HG03064 (cell line): ENCODE measurements around the gene MIPOL1.
"Not testable (repeated sequence)": the region's sequence is repeated elsewhere in the genome, so short reads cannot be mapped to it uniquely, and the experiment has no call there.

Experiments
- ATAC-seq: cut with Tn5 transposase; IDR thresholded peaks from one replicate; pipeline ENCODE4 v1.9.1; 2021; ENCODE audit warnings: low read depth; ENCODE audit not compliant: unreplicated experiment

MIPOL1 gene

DNA sequence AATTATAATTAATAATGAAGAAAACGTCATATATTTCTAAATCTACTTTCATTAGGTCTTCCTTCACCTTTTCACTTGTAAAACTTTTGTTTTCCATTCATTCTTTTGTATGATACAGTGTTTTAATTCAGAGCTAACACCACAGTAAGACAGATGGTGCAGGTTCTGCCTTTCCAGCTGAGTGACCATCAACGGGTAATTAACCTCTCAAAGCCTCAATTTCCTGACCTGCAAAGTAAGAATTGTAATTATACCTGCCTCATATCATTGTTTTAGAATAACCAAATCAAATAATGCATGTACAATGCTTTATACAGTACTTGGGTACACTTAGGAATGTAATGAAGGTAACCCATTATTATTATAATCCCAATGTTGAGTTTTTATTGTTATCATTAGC is 239.8 kb downstream of the MIPOL1 start:
- ATAC-seq, result no peak

DNA sequence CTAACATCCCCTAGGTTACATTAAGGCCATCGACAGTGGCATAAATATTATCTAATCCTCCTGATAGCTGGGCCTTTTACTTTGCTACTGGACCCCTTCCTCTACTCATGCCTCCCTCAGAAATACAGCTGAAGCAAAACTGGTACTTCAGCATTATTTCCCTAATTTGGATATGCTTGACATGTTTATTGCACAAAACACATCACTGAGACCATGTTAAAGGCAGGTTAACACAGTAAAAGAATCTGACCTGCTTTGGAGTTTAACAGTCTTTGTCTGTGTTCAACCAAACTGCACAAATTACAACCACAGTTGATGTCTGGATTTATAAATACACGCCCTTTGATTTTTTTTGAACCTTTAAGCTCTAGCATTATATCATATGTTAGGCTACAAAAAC is 240.7 kb downstream of the MIPOL1 start:
- no peak for ATAC-seq

DNA sequence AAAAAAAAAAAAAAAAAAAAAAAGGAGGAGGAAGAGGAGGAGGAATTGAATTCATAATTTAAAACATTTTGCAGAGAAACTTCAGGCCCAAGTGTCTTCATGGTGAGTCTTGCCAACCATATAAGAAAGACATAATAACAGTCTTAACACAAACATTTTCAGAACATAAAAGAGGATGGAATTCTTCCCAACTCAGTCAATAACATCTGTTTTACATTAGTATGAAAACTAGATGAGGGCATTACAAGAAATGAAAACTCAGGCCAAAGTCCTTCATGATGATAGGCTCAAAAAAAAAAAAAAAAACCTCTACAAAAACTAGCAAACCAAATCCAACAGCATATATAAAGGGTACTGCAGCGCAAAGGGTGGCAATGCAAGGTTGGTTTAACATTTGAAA is 245.7 kb downstream of the MIPOL1 start:
- no peak for ATAC-seq

DNA sequence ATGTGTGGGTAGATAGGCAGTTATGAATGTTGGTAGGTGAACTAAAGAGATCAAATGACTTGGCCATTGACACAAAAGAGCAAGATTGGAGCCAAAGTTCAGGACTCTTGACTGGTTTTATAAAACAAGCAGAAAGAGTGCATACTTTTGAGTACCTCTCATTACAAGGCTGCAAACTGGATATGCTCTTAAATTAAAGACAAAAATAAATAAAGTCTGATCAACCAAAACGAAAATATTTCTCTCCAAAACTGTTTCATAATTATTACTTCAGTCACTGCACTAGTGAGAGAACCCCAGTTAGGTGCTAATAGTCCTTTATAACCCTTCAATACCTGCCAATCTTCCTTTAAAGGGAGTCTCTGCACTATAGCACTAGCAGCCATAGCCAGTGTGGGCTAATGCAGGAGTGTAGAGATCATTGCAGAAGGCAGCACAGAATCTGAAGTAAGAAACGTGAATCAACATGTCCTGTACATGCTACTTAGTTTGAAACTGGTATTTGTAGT is 250.2 kb downstream of the MIPOL1 start:
- no peak for ATAC-seq

DNA sequence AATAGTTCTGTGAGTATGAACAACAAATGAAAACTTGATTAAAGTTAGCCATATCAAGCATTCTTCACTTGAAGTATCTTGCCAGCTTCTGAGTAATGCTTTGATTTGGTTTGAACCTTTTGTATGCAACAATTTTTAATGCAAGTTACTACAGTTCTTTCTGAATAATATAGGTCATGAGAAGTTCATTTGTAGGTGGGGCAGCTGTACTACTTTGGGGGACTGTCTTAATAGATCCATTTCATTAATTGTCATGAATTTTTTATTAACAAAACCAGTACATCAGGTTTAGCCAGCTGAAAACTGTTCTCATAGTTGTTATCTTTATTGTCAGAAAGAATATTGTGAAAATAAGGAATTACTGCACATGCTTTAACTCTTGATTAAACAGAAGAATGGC is 254.6 kb downstream of the MIPOL1 start:
- no peak for ATAC-seq

DNA sequence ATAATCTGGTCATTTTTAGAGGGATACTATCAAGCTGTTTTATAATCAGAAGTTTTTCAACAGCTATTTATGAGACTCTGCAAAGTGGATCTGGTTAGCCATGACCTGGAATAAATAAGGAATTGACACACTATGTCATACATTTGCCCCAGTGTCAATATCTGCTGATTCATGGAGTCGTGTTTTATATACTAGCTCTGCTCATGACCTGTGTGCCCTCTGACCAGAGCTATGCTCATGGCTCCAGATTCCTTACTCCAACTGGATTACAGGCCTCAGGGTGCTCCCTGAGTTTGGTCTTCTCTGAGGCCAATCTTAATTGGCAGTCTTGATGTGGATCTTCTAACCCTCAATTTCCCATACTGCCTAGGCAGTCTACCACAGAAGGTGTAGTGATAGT is 256.2 kb downstream of the MIPOL1 start:
- ATAC-seq, result no peak

DNA sequence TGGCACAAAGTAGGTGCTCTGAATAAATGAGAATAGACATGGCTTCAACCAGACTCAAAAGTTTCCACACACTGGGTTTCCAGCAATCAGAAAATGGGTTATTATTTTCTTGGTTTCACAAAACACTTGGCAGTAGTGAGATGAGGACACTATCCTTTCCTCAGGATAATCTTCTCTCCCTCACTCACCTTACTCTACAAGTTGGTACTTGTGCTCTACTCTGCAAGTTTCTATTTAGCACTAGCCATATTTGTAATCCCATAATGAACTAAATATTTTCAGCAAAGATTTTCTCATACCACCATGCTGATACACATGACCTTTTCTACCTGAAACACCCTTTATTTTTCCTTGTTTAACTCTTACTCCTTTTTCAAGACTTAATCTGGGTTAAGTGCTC is 259.6 kb downstream of the MIPOL1 start:
- ATAC-seq, result no peak

DNA sequence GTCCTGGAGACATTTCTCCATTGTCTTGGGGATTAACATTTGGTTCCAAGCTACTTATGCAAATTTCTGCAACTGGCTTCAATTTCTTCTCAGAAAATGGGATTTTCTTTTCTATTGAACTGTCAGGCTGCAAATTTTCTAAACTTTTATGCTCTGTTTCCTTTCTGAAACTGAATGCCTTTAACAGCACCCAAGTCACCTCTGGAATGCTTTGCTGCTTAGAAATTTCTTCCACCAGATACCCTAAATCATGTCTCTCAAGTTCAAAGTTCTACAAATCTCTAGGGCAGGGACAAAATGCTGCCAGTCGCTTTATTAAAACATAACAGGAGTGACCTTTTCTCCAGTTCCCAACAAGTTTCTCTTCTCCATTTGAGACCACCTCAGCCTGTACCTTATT is 264.7 kb downstream of the MIPOL1 start:
- not testable (repeated sequence) for ATAC-seq

DNA sequence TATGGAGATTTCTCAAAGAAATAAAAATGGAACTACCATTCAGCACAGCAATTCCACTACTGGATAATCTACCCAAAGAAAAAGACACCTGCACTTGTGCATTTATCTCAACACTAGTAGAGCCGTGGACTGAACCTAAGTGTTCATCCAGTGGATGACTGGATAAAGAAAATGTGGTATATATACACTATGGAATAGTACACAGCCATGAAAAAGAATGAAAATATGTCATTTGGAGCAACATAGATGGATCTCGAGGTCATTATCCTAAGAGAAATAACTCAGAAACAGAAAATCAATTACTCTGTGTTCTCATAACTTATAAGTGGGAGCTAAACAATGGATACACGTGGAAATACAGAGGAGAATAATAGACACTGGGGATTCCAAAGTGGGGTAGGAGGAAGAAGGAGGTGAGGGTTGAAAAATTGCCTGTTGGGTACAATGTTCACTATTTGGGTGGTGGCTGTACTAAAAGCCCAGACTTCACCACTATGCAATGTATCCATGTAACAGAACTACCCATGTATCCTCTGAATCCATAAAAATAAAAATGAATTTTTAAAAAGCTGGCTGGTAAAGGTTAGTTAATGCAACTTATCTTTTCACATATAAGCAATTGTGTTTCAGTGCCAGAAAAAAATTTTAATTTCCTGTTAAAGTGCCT is 266.6 kb downstream of the MIPOL1 start:
- ATAC-seq, result no peak

DNA sequence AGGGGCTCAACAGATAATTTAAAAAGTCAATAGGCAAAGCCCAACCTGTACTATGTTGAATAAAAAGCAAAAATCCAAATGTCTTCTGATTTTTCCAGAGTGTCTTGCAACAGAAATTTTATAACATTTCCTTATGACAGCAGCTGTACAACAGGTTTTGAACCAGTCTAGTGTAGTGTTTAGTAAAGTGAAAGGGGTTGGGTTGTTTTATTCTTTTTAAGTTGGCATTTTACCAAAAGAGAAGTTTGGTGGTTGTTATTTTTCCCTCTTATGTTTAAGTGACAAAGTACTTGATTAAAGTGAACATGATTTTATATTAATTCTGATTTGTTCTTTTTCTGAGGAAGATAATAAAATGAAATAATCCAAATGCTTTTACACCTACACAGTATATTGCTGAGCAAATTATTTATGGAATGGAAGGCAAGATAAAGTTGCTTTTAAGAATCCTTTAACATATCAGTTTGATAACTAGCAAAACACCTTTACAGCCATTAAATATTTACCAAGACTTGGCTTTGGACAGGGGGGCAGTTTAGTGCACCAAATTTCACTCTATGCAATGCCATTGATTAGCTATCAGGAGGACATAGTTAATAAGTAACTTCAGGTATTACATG is 268.4 kb downstream of the MIPOL1 start:
- ATAC-seq, result no peak

DNA sequence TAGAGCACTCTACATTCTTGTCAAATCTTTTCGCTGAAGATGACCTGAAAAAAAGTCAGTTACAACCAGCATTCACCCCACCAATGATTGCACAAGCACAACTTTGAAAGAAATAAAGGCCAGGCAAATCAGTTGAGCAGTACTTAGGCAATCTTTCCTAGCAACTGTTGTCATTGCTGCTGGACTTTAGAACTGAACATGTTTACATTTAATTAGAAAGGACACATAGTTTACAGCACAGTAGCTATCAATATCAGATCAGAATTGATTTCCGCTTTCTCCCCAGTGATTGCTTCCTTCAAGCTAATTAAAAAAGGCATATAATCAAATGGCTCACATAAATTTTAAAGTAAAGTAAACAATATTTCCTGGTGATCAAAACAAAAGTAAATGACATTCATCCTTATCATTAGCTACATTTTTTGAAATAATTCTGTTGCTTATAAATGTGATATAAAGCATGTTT is 268.9 kb downstream of the MIPOL1 start:
- no peak for ATAC-seq

DNA sequence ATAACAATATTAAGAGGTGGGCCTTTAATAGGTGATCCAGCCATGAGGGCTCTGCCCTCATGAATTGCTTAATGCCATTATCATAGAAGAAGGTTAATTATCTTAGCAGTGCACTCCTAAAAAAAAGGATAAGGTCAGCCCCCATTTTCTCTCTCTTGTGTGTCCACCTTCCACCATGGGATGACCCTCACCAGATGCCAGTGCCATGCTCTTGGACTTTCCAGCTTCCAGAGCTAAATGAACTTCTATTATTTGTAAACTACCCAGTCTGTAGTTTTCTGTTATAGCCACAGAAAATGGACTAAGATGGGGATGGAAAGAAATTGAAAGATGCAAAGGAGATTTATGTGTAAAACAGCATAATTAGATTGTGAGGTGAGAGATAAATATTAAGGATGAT is 271.9 kb downstream of the MIPOL1 start:
- no peak for ATAC-seq

DNA sequence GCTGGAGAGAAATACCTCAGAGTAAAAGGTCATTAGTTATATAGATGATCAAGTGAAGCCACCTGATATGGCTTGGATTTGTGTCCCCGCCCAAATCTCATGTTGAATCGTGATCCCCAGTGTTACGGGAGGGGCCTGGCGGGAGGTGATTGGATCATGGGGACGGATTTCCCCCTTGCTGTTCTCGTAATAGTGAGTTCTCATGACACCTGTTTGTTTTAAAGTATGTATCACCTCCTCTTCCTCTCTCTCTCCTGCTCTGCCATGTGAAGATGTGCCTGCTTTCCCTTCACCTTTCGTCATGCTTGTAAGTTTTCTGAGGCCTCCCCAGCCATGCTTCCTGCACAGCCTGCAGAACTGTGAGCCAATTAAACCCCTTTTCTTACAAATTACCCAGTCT is 272.5 kb downstream of the MIPOL1 start:
- no peak for ATAC-seq

DNA sequence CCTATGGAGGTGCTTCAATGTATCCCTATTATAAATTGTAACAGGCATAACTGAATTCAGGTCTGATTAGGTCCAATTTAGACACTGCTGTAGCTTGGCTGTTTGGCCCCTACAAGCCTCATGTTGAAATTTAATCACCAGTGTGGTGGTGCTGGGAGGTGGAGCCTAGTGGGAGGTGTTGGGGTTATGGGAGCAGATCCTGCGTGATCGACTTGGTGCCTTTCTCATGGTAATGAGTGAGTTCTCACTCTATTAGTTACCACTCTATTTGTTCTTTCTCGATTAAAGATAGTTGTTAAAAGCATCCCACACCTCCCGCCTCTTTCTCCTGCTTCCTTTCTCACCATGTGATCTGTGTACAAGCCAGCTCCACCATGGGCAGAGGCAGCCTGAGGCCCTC is 275.2 kb downstream of the MIPOL1 start:
- ATAC-seq, result no peak

DNA sequence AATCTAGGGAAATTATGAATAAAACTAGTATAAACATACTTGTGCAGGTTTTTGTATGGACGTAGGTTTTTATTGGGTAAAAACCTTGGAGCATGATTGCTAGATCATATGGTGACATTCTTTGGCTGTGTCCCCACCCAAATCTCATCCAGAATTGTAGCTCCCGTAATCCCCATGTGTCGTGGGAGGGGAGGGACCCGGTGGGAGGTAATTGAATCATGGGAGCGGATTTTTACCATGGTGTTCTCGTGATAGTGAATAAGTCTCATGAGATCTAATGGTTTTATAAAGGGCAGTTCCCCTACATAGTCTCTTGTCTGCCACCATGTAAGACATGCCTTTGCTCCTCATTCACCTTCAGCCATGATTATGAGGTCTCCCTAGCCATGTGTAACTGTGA is 276.5 kb downstream of the MIPOL1 start:
- ATAC-seq, result no peak

DNA sequence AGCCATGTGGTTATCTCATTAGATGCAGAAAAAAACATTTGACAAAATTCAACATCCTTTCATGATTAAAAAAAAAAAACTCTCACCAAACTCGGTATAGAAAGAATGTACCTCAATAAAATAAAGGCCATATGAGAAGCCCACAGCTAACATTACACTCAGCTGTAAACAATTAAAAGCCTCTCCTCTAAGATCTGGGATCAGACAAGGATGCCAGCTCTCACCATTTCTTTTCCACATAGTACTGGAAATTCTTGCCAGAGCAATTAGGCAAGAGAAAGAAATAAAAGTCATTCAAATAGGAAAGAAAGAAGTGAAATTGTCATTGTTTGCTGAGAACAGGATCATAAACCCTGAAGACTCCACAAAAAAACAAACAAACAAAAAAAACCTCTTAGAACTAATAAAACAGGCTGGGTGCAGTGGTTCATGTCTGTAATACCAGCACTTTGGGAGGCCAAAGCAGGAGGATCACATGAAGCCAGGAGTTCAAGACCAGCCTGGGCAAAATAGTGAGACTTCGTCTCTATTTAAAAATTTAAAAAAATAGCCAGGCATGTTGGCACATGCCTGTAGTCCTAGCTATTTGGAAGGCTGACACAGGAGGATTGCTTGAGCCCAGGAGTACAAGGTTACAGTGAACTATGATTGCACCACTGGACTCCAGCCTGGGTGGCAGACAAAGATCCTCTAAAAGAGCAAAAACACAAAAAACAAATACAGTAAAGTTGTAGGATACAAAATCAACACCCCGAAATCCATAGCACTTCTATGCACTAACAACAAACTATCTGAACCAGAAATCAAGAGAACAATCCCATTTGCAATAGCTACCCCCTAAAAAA is 282.9 kb downstream of the MIPOL1 start:
- no peak for ATAC-seq

DNA sequence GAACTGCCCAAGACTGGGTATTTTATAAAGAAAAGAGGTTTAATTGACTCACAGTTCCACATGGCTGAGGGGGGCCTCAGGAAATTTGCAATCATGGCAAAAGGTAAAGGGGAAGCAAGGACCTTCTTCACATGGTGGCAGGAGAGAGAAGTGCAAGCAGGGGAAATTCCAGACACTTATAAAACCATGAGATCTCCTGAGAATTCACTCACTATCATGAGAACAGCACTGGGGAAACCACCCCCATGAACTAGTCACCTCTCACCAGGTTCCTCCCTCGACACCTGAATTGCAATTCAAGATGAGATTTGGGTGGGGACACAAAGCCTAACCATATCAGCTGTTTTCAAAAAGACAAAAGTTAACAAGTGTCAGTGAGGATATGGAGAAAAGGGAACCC is 284.7 kb downstream of the MIPOL1 start:
- no peak for ATAC-seq

DNA sequence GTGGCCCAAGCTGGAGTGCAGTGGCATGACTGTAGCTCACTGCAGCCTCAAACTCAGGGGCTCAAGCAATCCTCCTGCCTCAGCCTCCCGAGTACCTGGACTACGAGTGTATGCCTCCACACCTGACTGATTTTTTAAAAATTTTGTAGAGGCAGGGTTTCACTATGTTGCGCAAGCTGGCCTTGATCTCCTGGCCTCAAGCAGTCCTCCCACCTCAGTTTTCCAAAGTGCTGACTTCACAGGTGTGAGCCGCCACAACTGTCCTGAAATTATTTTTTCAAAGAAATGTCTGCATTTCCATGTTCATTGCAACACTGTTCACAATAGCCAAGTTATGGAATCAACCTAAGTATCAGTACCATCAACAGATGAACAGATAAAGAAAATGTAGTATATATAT is 285.9 kb downstream of the MIPOL1 start:
- ATAC-seq, result no peak

DNA sequence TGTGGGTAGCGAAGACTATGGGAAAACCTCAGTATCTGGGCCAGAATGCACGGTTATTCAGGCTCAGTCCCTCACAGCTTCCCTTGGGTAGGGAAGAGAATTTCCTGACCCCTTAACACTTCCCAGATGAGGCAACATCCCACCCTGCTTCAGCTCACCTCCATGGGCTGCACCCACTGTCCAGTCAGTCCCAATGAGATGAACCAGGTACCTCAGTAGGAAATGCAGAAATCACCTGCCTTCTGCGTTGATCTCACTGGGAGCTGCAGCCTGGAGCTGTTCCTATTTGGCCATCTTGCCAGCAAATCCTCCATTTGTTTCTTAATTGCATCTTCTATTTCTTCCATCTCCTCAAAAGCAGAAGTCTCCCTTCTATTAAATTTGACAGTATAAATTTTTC is 292.9 kb downstream of the MIPOL1 start:
- ATAC-seq, result no peak

DNA sequence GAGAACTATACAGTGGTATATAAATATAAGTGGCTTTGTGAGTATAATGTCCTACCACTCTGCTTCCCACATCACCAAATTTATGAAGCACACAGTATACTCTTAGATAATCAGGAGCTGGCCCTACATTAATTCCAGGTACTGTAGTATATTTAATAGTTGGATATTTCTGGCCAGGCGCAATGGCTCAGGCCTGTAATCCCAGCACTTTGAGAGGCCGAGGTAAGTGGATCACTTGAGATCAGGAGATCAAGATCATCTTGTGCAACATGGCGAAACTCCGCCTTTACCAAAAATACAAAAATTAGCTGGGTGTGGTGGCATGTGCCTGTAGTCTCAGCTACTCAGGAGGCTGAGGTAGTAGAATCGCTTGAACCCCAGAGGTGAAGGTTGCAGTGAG is 293.3 kb downstream of the MIPOL1 start:
- ATAC-seq, result no peak

DNA sequence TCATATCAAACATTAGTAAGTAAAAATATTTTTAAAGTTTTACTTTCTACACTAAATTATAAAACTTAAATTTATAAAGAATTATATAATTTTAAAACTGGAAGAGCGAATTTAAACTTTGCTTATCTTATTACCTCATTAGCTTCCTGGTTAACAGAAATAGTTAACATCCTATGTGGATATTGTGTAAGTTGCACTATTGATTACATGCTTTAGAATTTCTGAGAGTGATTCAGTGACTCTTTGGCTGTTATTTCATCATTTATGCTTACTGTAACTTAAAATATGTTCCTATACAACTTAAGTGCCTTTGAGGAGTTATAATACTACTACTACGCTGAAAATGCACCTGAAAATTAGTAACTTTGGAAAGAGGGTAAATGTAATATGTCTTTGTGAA is 295.9 kb downstream of the MIPOL1 start:
- no peak for ATAC-seq

DNA sequence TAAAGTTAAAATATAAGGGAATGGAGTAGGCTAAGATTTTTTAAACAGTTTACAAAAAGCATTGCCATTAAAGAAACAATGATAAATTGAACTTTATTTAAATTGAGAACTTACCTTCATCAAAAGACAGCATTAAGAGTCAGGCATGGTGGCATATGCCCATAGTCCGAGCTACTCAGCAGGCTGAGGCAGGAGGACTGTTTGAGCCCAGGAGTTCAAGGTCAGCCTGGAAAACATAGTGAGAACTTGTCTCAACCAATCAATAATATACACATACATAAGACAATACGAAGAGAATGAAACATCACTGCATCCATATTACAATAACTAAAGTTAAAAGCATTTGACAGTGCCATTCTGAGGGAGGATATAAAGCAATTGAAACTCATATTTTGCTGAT is 299.7 kb downstream of the MIPOL1 start:
- no peak for ATAC-seq
